ENCODE results near the gene EXOC6.

The EXOC6 gene

GRCh38 chr10:93066544-93066913, 218.2 kb downstream of the EXOC6 start:
- Histone ChIP-seq H3K9me2 (replicated peaks; ENCODE audit: control insufficient read depth, low read length) (no peaks in the 10 kb centered on the region), H3K9me3 (ENCODE audit: control insufficient read depth, insufficient read depth, low read length) (no peaks in the 10 kb centered on the region), H3K27ac (ENCODE audit: low read depth, low read length) (no peak overlapping the region), H3K36me3 (ENCODE audit: control insufficient read depth, low read length) (no peaks in the 10 kb centered on the region), H4K20me1 (ENCODE audit: control insufficient read depth, insufficient read depth, low read depth, low read length) (no peaks in the 10 kb centered on the region), H3F3A (ENCODE audit: control insufficient read depth, insufficient read depth) (no peaks in the 10 kb centered on the region), H3K4me2 (ENCODE audit: low read length) (no peak overlapping the region), H3K79me2 (ENCODE audit: control insufficient read depth, low read length) (no peaks in the 10 kb centered on the region), H3K4me3 (ENCODE audit: low read length) (no peak overlapping the region), H3K27me3 (ENCODE audit: control insufficient read depth, low read length) (peaks cover 45% of the 10 kb centered on the region), H3K4me1 (ENCODE audit: control insufficient read depth, low read length) (peaks cover 5% of the 10 kb centered on the region; the same call in 1 of the 2 replicates)
- TF ChIP-seq CTCF (IDR thresholded peaks at IDR 0.05; ENCODE audit: low read depth, low read length, poor library complexity, severe bottlenecking): no peak
- no peak for TF ChIP-seq EZH2phosphoT487 (IDR thresholded peaks at IDR 0.05; ENCODE audit: borderline replicate concordance, low read length)

GRCh38 chr10:93067443-93068365, 219.4 kb downstream of the EXOC6 start:
- Histone ChIP-seq H3K36me3 (ENCODE audit: control insufficient read depth, low read length) (no peaks in the 10 kb centered on the region), H3K27ac (ENCODE audit: low read depth, low read length) (no peak overlapping the region), H4K20me1 (ENCODE audit: control insufficient read depth, insufficient read depth, low read depth, low read length) (no peaks in the 10 kb centered on the region), H3K4me1 (ENCODE audit: control insufficient read depth, low read length) (peaks cover 4% of the 10 kb centered on the region; the same call in 1 of the 2 replicates), H3K79me2 (ENCODE audit: control insufficient read depth, low read length) (no peaks in the 10 kb centered on the region), H3K9me3 (ENCODE audit: control insufficient read depth, insufficient read depth, low read length) (no peaks in the 10 kb centered on the region), H3K27me3 (ENCODE audit: control insufficient read depth, low read length) (peaks cover 57% of the 10 kb centered on the region), H3K4me3 (ENCODE audit: low read length) (no peak overlapping the region), H3F3A (ENCODE audit: control insufficient read depth, insufficient read depth) (no peaks in the 10 kb centered on the region), H3K9me2 (replicated peaks; ENCODE audit: control insufficient read depth, low read length) (no peaks in the 10 kb centered on the region), H3K4me2 (ENCODE audit: low read length) (no peak overlapping the region)
- no peak for TF ChIP-seq CTCF (IDR thresholded peaks at IDR 0.05; ENCODE audit: low read depth, low read length, poor library complexity, severe bottlenecking)
- TF ChIP-seq EZH2phosphoT487 (IDR thresholded peaks at IDR 0.05; ENCODE audit: borderline replicate concordance, low read length): no peak

GRCh38 chr10:93068411-93069244, 220.3 kb downstream of the EXOC6 start:
- Histone ChIP-seq H3K27me3 (ENCODE audit: control insufficient read depth, low read length) (peaks cover 66% of the 10 kb centered on the region), H3K4me2 (ENCODE audit: low read length) (no peak overlapping the region), H3K79me2 (ENCODE audit: control insufficient read depth, low read length) (no peaks in the 10 kb centered on the region), H3K36me3 (ENCODE audit: control insufficient read depth, low read length) (no peaks in the 10 kb centered on the region), H3K27ac (ENCODE audit: low read depth, low read length) (no peak overlapping the region), H4K20me1 (ENCODE audit: control insufficient read depth, insufficient read depth, low read depth, low read length) (no peaks in the 10 kb centered on the region), H3K9me2 (replicated peaks; ENCODE audit: control insufficient read depth, low read length) (no peaks in the 10 kb centered on the region), H3K4me3 (ENCODE audit: low read length) (no peak overlapping the region), H3F3A (ENCODE audit: control insufficient read depth, insufficient read depth) (no peaks in the 10 kb centered on the region), H3K4me1 (ENCODE audit: control insufficient read depth, low read length) (peaks cover 7% of the 10 kb centered on the region; the same call in 1 of the 2 replicates), H3K9me3 (ENCODE audit: control insufficient read depth, insufficient read depth, low read length) (no peaks in the 10 kb centered on the region)
- TF ChIP-seq EZH2phosphoT487 (IDR thresholded peaks at IDR 0.05; ENCODE audit: borderline replicate concordance, low read length) (no peak), CTCF (IDR thresholded peaks at IDR 0.05; ENCODE audit: low read depth, low read length, poor library complexity, severe bottlenecking) (peak; percentile 26)

All from DOHH2 (cell line).